Measurements from ENCODE around the gene FBLN2. TPM values are rescaled to one million over a fixed set of nuclear protein-coding genes. Genes with fewer than 3 reads are reported as not detected.

The FBLN2 gene
- total RNA-seq, 2 donors from 2014 or later, result 12.8 to 318 TPM

DNA sequence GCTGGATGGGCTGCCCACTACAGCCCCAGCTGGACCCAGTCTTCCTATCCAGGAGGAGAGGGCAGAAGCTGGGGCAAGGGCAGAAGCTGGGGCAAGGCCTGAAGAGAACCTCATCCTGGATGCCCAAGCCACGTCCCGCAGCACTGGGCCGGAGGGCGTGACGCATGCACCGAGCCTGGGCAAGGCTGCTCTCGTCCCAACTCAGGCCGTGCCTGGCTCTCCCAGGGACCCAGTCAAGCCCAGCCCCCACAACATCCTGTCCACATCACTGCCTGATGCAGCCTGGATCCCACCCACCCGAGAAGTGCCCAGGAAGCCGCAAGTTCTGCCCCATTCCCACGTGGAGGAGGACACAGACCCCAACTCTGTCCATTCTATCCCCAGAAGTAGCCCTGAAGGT, 22.3 kb downstream of the FBLN2 start:
- intact Hi-C loops (cut with DNase I), result no loop called here
- Histone ChIP-seq H3K27ac (no peak overlapping the region), H3K9me3 (no peaks in the 10 kb centered on the region), H3K4me3 (no peak overlapping the region), H3K27me3 (replicated peaks; ENCODE audit: insufficient read depth) (no peaks in the 10 kb centered on the region), H3K36me3 (no peaks in the 10 kb centered on the region), H3K4me1 (replicated peaks) (no peaks in the 10 kb centered on the region)
- DNase-seq (ENCODE audit: low spot score), result no peak
- no peak for TF ChIP-seq POLR2A (IDR thresholded peaks at IDR 0.05)
- TF ChIP-seq POLR2AphosphoS5 (IDR thresholded peaks at IDR 0.05), result no peak
- TF ChIP-seq, protein P1, sequence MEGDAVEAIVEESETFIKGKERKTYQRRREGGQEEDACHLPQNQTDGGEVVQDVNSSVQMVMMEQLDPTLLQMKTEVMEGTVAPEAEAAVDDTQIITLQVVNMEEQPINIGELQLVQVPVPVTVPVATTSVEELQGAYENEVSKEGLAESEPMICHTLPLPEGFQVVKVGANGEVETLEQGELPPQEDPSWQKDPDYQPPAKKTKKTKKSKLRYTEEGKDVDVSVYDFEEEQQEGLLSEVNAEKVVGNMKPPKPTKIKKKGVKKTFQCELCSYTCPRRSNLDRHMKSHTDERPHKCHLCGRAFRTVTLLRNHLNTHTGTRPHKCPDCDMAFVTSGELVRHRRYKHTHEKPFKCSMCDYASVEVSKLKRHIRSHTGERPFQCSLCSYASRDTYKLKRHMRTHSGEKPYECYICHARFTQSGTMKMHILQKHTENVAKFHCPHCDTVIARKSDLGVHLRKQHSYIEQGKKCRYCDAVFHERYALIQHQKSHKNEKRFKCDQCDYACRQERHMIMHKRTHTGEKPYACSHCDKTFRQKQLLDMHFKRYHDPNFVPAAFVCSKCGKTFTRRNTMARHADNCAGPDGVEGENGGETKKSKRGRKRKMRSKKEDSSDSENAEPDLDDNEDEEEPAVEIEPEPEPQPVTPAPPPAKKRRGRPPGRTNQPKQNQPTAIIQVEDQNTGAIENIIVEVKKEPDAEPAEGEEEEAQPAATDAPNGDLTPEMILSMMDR (IDR thresholded peaks at IDR 0.05), result no peak
- WGBS, result 93% methylated on average over 11 of the region's 11 CpGs

DNA sequence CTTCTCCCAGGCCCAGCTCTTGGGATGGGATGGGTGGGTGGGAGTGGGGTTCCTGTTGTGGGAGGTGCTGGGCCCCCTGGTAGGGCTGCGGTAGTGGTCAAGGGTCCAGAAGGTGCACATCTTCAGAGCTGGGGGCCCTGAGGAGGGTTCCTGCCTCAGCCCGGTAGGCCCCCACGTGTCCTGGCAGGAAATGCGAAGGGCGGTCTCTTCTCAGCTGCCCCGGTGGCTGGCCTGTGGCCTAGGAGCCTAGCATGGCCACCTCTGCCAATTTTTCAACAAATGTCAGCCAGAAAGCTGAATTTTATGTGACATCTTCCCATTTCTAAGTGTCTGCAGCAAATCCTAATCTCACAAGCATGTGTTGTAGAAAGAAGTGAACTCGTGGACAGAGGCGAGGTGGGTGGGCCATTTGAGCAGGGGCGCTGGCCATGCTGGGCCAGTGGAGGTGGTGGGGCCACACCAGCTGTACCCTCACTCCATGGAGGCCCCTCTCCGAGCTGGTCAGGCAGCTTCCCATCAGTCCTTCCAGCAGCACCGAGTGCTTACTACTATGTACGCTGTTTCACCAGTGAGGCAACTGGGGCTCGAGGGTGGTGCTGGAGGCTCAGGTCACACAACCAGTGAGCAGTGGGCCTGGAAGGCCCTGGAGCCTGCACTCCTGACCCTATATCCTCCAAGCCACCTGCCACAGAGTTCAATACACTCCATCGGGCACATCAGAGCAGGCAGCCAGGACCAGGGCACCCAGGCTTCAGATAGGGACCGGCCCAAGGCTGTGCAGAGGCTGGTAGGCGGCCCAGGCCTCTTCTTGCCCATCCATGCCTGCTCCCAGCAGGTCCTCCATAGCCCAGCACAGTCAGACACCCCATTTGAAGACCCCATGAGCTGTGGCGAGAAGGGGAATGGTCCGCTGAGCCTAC, 23.2 kb downstream of the FBLN2 start:
- no peak for DNase-seq (ENCODE audit: low spot score)
- Histone ChIP-seq H3K4me3 (no peak overlapping the region), H3K4me1 (replicated peaks) (no peaks in the 10 kb centered on the region), H3K9me3 (no peaks in the 10 kb centered on the region), H3K27me3 (replicated peaks; ENCODE audit: insufficient read depth) (no peaks in the 10 kb centered on the region), H3K36me3 (no peaks in the 10 kb centered on the region), H3K27ac (no peak overlapping the region)
- intact Hi-C loops (cut with DNase I), result no loop called here
- TF ChIP-seq POLR2AphosphoS5 (IDR thresholded peaks at IDR 0.05) (no peak), POLR2A (IDR thresholded peaks at IDR 0.05) (no peak)
- TF ChIP-seq, protein P1 (IDR thresholded peaks at IDR 0.05), result no peak
- WGBS, result 86% methylated on average over 17 of the region's 18 CpGs

DNA sequence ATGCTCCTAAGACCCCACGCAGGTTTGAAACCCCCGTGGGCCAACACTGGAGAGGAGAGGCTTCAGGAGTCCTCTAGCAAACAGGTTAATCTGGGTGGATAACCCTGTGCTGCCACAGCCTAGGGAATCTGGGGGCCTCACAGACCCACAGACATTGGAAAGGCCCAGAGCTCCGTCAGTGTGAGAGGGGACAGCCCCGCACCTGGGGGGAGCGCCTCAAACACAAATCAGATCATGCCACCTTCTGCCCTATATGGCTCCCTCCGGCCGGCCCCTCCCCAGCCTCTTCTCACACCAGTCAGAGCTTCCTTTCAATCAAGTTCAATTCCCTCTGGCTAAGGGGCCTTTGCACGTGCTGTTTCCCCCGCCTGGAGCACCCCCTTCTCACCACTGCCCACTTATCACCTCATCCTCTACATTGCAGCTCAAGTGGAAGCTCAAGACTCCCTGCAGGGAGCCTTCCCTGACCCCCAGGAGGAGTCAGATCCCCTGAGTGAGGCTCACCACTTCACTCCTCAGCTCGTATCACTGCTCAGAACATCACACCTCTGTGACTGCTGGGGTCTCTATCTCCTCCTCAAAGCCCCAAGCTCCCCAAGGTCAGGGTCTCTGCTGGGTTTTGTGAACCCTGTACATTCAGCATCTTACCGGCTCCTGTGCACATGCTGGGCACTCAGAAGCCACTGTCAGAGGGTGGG, 24.1 kb downstream of the FBLN2 start:
- no peaks in the 10 kb centered on the region for H3K36me3 ChIP-seq
- H3K27ac ChIP-seq, result no peak overlapping the region
- no peak for DNase-seq (ENCODE audit: low spot score)
- H3K4me1 ChIP-seq (replicated peaks), result no peaks in the 10 kb centered on the region
- TF ChIP-seq, protein P1 (IDR thresholded peaks at IDR 0.05), result no peak
- TF ChIP-seq POLR2AphosphoS5 (IDR thresholded peaks at IDR 0.05) (no peak), POLR2A (IDR thresholded peaks at IDR 0.05) (no peak)
- no peak overlapping the region for H3K4me3 ChIP-seq
- WGBS, result 98% methylated on average over 10 of the region's 11 CpGs
- H3K9me3 ChIP-seq, result no peaks in the 10 kb centered on the region
- intact Hi-C loops (cut with DNase I), result no loop called here
- no peaks in the 10 kb centered on the region for H3K27me3 ChIP-seq (replicated peaks; ENCODE audit: insufficient read depth)

DNA sequence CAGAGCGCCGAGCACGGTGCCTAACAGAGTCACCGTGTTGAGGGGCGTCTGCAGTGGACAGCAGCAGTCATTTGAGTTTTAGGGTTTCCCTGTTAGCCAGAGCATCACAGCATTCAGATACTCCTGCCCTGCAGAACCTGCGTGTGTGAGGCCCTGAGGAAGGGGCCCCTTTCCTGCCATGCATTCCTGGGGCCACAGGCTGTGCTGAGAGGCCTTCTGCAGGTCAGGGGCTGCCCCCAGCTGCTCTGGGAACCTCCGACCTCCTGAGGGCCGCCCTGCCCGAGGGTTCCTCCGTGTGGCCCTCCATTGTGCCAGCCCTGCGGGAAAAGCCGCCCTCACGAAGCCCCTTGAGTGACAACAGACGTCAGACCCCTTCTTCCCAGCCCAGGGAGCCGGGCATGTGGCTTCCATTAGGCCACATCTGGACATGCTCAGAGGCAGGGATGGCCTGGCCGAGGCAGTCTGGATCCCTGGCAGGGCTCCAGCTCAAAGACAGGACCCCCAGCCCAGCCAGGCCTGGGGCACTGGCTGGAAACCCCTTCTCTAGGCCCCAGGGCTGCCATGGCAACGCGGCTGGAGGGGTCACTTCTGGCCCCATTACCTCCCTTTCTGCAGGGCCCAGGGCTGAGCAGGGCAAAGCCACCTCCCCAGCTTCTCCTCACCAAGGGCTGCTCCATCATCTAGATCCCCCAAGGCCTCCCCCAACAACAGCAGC, 25.3 kb downstream of the FBLN2 start:
- no peaks in the 10 kb centered on the region for H3K4me1 ChIP-seq (replicated peaks)
- no peaks in the 10 kb centered on the region for H3K9me3 ChIP-seq
- DNase-seq (ENCODE audit: low spot score), result no peak
- intact Hi-C loops (cut with DNase I), result no loop called here
- H3K27me3 ChIP-seq (replicated peaks; ENCODE audit: insufficient read depth), result no peaks in the 10 kb centered on the region
- no peak overlapping the region for H3K27ac ChIP-seq
- no peak overlapping the region for H3K4me3 ChIP-seq
- 85% methylated on average over 18 of the region's 18 CpGs for WGBS
- no peaks in the 10 kb centered on the region for H3K36me3 ChIP-seq
- TF ChIP-seq, protein P1 (IDR thresholded peaks at IDR 0.05), result no peak
- TF ChIP-seq POLR2AphosphoS5 (IDR thresholded peaks at IDR 0.05) (no peak), POLR2A (IDR thresholded peaks at IDR 0.05) (no peak)
